GM21390 (cell line): Measurements from ENCODE around the gene PTBP2.
"Not testable (repeated sequence)": the region's sequence is repeated elsewhere in the genome, so short reads cannot be mapped to it uniquely, and the experiment has no call there.

Experiments
- ATAC-seq: cut with Tn5 transposase; IDR thresholded peaks from one replicate; pipeline ENCODE4 v1.9.1; 2021; ENCODE audit not compliant: unreplicated experiment

The PTBP2 gene

DNA sequence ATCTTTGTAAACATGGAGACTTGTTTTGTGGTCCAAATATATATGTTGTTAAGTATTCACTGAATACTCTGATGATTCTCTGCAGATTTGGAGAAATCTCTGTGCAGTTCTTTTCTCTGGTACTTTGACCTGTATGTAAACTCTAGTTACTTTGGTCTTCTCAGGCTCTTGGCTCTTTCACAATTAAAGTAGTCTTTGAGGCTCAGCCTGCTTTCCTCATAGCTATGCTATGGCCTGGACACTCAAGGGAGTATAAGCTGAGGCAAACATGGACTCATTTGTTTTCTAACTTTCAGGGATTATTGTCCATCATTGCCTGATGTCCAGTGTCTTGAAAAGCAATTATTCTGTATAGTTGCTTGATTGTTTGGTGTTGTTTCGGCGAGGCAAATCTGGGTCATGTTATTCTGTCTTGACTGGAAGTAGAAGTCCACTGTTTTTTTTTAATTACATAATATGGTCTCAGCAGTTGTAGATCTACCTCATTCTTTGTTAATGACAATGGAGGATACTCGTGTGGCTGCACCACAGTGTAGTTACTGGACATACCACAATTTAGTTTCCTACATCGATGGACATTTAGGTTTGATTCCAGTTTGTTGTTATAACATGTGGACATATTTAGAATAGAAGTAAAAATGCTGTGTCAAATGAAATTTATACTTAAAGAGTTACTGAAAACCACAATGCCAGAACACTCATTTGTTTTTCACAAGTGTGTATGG lies 9.2 kb downstream of the PTBP2 start:
- no peak for ATAC-seq

DNA sequence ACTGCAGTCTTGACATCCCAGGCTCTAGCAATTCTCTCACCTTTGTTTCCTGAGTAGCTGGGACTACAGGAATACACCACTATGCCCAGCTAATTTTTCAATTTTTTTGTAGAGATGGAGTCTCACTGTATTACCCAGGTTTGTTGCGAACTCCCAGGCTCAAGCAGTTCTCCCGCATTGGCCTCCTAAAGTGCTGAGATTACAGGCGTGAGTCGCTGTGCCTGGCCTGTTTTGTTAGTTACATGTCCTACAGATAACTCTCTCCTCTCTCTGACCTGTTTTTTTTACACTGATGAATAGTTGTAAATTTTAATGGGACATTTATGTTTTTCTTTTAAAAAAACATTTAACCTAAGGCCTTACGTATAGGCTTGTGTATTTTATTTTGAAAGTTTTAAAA lies 19.8 kb downstream of the PTBP2 start:
- no peak for ATAC-seq

DNA sequence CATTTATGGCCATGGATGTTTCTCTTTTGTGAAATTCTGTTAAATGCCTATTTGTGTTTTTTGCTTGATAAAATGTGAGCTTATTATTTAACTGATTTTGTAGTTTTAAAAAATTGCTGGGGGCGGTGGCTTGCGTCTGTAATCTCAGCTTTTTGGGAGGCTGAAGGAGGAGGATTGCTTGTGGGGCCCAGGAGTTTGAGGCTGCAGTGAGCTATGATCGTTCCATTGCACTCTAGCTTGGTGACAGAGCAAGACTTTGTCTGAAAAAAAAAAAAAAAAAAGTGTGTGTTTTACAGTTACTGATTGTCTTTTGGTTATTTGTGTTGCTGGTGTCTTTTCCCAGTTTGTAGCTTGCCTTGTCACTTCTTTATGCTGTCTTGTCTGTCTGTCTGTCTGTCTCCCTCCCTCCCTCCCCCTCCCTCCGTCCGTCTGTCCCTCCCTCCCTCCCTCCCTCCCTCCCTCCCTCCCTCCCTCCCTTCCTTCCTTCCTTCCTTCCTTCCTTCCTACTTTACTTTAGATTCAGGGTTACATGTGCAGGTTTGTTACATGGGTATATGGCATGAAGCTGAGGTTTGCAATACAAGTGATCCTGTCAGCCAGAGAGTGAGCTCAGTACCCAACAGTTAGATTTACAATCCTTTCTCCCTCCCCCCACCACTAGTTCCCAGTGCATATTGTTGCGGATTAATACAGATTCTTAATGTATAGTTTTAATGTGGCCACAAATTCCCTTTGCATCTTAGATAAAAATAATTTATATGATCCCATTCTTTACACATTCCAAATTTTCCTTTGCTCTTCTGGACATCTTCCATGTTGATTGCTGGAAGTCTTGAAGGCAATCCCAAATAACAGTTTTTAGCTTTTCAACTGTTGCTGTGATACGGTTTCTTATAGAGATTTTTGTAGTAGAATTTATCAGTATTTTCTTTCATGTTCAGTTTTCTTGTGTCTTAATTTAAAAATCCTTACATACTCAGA lies 25.1 kb downstream of the PTBP2 start:
- ATAC-seq = no peak

DNA sequence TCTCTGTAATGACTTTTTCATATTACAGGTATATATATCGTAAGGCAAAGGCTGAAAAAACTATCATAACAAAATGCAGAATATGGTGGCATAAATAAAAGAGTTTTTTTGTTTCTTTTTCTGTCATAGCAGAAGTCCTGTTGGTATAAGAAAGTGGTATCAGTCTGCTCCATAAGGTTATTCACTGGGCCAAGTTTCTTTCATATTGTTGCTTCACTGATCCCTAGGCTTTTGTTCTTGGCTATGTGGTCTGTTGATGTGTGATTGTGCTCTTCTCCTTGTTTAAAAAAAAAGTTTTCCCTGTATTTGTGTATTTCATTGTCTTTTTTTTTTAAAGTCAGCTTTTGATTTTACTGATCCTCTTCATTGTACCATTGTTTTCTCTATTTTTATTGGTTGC lies 26.0 kb downstream of the PTBP2 start:
- ATAC-seq = no peak

DNA sequence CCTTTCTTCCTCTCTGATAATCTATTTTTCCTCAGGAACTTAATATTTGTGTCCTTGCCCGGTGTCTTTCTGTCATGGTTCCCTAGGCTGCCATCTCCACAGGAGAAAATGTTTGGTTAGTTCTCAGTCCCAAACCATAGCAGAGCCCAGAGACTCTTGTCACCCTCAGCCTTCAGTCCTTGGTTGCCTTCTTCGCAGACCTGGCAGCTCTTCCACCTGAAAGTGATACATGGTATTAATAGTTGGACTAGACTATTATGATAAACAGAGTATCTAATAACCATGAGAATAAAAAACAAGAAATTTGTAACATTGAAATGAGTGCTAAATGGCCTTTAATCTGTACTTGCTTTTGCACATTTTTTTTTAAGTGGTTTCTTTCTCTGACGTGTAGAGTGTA lies 26.5 kb downstream of the PTBP2 start:
- ATAC-seq = no peak

DNA sequence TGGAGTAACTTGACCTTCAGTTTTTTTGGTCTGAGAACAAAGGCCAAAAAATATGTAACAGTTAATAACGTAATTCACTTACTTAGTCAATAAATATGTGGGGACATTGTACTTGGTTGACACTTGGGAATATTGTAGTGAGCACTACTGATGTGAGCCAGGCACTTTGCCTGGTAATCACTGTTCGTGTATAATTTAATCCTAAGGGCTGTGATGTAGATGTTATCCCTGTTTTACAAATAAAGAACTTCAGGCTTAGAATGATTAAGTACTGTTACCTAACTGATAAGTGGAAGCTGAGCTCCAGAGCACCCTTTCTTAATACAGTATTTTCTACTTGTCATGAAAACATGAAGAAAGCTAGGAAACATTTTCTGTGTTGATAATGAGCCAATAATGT lies 28.0 kb downstream of the PTBP2 start:
- ATAC-seq = no peak

DNA sequence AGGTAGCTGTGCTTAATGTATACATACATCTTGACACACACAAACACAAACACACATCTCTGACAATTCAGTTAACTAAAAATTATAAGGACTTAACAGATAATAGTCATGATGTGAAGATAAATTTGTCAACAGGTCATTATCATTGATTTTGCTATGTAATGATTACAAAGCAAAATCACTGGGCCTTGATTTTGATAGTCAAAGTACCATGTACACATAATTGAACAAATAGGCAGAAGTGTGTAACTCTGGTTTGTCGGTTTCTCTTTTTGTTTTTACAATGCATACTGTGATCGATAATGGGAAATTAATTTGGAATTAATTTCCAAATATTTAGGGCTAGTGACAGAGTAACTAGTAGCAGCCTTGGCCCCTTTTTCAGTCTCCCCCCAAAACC lies 30.8 kb downstream of the PTBP2 start:
- ATAC-seq = no peak

DNA sequence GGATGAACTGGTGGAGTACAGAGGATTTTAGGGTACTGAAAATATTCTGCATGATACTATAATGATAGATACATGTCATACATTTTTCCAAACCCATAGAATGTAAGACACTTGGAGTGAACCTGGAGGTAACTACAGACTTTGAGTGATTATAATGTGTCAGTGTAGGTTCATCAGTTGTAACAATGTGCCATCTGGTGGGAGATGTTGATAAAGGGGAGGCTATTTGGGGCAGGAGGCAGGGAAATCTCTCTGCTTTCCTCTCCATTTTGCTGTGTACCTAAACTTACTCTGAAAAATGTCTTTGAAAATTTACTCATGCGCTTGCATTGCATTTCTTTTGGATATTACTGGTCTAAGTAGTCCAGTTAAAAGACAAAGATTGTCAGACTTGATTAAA lies 35.2 kb downstream of the PTBP2 start:
- no peak for ATAC-seq

DNA sequence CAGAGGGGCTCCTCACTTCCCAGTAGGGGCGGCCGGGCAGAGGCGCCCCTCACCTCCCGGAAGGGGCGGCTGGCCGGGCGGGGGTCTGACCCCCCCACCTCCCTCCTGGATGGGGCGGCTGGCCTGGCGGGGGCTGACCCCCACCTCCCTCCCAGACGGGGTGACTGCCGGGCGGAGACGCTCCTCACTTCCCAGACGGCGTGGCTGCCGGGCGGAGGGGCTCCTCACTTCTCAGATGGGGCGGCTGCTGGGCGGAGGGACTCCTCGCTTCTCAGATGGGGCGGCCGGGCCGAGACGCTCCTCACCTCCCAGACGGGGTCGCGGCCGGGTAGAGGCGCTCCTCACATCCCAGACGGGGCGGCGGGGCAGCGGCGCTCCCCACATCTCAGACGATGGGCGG lies 41.0 kb downstream of the PTBP2 start:
- ATAC-seq = not testable (repeated sequence)

DNA sequence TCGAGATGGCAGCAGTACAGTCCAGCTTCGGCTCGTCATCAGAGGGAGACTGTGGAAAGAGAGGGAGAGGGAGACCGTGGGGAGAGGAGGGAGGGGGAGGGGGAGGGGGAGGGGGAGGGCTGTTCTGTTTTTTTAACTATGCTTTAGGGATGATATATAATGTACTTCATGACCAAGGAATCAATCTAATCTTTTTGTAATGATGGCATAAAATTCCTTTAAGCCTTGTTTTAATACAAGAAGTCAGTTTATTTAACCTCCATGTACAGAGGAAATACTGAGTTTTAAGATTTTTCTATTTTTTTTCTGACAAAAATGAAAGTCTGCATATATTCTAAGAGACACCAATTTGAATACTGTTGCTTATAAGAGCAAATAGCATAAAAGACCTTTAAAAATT lies 41.9 kb downstream of the PTBP2 start:
- ATAC-seq = no peak

DNA sequence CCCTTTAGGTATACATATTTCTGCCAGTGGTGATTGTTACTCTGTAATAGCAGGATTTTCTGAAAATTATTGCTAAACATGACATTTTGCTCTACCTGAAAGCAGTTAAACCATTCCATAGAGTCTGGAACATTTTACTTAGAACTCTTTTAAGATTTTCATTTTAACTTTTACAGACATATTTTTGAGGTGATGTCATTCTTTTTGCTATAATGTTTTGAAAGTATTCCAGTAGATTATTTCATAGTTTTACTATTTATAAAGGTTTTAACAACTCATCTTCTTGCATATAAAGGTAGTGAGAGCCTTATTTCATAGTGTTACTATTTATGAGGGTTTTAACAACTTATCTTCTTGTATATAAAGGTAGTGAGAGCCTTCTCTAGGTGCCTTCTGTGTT lies 42.9 kb downstream of the PTBP2 start:
- no peak for ATAC-seq

DNA sequence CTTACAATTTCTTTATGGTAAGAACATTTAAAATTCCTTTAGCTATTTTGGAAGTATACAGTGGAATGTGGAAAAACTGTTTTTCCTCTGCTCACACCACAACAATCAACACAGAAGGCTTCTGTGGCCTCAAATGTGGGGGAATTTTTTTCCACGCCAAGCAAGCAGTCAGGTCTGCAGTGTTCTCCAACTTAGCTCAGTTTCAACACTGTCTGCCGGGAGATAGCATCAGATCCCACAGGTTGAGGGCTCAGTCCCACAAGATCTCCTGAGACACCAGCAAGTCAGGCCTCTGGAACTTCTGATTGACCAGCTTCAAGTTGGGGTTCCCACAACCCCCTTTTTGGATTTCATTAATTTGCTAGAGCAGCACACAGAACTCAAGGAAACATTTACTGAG lies 50.3 kb downstream of the PTBP2 start:
- ATAC-seq = no peak

DNA sequence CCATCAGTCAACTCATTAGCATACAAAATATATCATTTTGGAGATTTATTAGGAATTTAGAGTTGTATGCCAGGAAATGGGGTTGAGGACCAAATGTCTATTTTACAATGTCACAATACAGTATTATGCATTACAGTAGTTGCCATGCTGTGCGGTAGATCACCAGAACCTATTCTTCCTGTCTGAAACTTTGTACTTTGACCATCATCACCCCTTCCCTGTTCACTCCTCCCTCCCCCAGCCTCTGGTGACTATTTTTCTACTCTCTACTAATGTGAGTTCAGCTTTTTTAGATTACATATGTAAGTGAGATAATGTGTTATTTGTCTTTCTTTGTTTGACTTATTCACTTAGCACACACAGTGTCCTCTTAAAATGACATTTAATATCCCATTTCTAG lies 50.8 kb downstream of the PTBP2 start:
- no peak for ATAC-seq

DNA sequence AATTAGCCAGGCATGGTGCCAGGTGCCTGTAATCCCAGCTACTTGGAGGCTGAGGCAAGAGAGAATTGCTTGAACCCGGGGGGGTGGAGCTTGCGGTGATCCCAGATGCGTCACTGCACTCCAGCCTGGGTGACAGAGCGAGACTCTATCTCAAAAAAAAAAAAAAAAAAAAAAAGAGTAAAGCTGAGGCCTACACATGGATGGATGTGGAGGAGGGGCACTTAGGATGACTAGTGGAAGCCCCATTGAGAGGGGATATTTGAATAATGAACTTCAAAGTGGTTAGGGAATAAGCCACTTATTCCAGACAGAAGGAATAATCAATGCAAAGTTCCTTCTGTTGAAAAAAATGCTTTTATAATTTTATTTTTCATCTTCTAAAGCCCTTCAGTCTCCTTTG lies 51.4 kb downstream of the PTBP2 start:
- no peak for ATAC-seq

DNA sequence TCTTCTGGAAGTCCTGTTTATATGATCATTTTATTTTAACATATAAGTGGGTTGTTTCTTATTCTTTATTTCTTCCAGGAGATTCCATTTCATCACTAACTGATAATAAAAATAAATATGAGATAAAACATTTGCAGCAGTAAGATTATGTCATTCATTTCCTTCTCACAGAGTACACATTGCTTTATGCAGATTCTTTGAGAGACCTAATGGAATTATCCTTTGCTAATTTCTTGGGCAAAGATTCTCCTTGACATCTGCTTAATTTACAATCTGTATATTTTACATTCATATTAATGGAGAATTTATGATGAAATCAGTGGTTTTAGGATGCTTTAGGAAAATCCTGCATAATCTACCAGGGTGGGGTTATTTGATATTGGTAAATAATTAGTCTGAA lies 60.6 kb downstream of the PTBP2 start:
- ATAC-seq = no peak

DNA sequence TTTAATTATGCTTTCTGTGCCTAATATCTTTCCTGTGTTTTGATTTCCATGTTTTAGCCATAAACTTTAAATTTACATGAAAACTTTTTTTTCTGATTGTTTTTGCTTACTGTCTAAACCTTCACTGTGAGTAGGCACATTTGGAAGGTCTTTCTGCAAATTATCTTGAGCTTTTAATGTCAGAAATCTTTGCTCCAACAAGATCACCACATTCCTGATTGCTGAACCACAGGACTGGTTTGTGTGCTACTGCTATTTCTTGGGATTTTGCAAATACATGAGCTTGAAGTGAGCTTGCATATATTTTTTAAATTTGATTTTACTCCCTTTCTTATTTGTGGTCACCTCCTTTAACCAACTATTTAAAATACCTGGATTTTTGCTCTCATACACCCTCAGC lies 61.3 kb downstream of the PTBP2 start:
- ATAC-seq = no peak

DNA sequence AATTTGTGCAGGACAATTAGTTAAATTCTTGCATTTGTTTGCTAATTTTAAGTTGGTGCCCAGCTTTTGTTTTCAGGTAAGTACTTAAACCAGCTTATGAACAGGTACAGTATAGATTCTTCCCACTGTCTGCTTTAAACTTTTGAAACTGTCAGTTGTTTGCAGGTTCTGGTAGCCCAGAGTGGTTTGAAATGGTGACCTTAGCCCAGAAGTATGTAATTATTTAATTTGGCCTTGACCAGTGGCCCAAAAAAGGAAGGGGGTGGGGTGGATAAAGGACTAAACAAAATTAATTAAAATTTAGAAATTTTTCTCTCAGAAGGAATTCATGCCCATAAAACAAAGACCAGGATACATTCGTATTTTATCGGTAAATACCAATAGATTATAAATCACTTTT lies 69.0 kb downstream of the PTBP2 start:
- ATAC-seq = no peak

DNA sequence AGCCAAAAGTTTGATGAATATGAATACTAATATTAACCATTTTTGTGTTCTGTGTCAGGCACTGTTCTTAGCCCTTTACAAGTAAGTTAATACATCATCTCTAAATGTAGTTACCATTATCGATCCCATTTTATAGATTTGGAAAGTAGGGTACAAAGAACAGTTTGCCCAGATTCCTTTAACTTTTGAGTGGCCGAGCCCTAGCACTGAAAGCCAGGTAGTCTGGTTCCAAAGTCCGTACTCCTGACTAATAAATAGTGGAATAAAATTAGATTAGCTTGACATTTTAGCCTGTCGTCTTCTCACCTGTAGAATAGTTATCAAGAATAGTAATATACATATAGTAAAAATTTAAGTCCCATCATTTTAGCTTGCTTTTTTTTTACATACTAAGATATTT lies 70.6 kb downstream of the PTBP2 start:
- no peak for ATAC-seq

DNA sequence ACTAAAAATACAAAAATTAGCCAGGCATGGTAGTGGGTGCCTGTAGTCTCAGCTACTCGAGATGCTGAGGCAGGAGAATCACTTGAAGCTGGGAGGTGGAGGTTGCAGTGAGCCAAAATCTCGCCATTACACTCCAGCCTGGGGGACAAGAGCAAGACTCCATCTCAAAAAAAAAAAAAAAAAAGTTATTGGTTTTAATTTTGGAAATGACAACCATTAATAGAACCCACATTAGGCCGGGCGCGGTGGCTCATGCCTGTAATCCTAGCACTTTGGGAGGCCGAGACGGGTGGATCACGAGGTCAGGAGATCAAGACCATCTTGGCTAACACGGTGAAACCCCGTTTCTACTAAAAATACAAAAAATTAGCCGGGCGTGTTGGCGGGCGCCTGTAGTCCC lies 80.1 kb downstream of the PTBP2 start:
- ATAC-seq = not testable (repeated sequence)

DNA sequence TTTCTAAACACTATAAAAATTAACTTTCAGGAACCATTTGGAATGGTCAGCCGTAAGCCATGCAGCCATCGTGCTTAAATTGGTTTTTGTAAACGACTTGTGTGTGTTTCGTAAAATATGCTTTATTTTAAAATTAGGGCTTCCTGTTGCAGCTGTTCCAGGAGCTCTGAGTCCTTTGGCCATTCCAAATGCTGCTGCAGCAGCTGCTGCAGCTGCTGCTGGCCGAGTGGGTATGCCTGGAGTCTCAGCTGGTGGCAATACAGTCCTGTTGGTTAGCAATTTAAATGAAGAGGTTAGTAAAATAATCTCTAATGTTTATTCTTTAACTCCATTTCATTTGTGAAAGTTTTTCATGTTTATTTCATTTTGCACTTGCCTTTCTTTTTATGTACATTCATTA lies 83.1 kb downstream of the PTBP2 start:
- ATAC-seq = no peak

DNA sequence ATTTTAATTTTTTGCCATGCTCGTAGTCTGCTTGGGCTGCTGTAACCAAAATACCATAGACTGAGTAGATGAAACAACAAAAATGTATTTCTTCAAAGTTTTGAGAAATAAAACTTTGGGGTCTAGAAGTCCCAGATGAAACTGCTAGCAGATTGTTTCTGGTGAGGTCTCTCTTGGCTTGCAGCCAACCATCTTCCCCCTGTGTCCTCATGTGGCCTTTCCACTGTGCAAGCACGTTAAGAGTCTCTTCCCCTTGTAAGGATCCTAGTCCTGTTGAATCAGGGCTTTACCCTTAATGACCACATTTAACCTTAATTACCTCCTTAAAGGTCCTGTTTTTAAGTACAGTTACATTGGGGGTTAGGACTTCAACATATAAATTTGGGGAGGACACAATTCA lies 86.6 kb downstream of the PTBP2 start:
- ATAC-seq = no peak

DNA sequence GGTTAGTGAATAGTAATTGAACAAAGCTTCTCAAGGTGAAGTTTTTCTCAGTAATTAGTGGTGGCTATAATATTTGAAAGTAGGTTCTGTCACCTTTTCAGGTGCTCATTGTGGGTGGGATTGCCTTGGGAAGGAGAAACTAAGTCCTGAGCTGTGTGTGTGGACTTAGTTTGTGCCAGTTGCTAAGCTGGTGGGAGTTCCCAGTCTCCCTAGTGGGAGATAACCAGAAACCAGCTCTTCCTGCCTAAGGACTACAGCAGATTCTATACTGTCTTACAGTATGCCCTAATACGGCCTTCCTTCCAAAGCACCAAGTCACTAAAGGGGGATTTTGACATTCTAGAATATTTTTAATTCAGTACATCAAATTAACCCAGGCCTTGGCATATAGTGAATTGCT lies 94.3 kb downstream of the PTBP2 start:
- ATAC-seq = no peak
